ENCODE data around the gene IL1RN. TPM values are rescaled to one million over a fixed set of nuclear protein-coding genes. Genes with fewer than 3 reads are reported as not detected.
A peak's percentile ranks its signal among the peaks of the same experiment; 100 is the strongest.

IL1RN gene
- total and polyA plus RNA-seq, 2 of the 13 experiments (the other 11 are each of a cell fraction or from before 2014, with no cell fraction given), result 21.2 to 101 TPM

DNA sequence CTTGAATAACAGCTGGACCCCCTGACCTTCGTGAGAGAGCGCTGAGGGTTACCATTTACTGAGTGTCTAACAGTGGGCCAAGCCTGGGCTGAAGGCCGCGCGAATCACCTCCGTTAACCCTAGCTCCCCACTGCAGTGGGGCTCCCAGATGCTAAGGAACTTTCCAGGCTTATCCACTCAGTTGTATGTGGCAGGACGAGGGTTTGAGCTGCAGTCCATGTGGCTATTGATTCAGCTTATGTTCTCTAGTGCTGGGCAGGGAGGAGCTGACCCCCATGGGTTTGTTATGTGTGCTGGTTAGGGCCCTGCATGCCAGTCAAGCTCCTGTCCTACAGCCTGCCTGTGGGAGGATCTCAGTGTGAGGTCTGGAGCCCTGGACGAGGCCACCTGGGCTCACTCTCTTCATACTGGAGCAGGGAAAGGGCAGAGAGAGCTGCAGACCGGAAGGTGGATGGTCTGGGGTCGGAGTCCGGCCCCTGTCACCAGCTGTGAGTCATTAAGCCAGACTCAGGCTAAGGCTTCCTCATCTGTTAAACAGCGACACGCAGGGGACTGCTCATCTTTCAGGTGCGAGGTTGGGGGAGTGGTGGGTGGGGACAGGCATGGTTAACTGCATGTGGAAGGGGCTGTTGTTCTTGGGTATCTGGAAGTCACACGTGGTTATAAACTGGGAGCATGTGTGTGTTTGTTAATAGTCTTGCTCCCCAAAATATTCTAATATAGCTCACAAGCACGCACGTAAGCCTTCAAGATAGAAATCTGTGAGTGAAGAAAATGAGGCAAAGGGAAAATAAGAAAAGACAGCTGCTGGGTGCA, 52.9 kb downstream of the IL1RN start (continued):
- TF ChIP-seq, protein P1, sequence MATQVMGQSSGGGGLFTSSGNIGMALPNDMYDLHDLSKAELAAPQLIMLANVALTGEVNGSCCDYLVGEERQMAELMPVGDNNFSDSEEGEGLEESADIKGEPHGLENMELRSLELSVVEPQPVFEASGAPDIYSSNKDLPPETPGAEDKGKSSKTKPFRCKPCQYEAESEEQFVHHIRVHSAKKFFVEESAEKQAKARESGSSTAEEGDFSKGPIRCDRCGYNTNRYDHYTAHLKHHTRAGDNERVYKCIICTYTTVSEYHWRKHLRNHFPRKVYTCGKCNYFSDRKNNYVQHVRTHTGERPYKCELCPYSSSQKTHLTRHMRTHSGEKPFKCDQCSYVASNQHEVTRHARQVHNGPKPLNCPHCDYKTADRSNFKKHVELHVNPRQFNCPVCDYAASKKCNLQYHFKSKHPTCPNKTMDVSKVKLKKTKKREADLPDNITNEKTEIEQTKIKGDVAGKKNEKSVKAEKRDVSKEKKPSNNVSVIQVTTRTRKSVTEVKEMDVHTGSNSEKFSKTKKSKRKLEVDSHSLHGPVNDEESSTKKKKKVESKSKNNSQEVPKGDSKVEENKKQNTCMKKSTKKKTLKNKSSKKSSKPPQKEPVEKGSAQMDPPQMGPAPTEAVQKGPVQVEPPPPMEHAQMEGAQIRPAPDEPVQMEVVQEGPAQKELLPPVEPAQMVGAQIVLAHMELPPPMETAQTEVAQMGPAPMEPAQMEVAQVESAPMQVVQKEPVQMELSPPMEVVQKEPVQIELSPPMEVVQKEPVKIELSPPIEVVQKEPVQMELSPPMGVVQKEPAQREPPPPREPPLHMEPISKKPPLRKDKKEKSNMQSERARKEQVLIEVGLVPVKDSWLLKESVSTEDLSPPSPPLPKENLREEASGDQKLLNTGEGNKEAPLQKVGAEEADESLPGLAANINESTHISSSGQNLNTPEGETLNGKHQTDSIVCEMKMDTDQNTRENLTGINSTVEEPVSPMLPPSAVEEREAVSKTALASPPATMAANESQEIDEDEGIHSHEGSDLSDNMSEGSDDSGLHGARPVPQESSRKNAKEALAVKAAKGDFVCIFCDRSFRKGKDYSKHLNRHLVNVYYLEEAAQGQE (IDR thresholded peaks at IDR 0.05; ENCODE audit: borderline replicate concordance in 1 of 2, low read depth in 1 of 2, low read length in 2 of 2), result peak in 1 of 2 experiments; percentile 43; a peak in 1 of 4 replicates
- no peak for TF ChIP-seq ETV6 (CRISPR knock-in tag; conservative IDR thresholded peaks at IDR 0.05)
- TF ChIP-seq KDM3A (CRISPR knock-in tag; IDR thresholded peaks at IDR 0.05; ENCODE audit: low read depth), result 0 out of 2 replicates have a peak, but pooled peaks have one; percentile 39
- TF ChIP-seq FOXJ3 (CRISPR knock-in tag; IDR thresholded peaks at IDR 0.05; ENCODE audit: borderline replicate concordance), result no peak
- TF ChIP-seq SNAPC2 (CRISPR knock-in tag; IDR thresholded peaks at IDR 0.05), result 0 out of 2 replicates have a peak, but pooled peaks have one; percentile 21
- TF ChIP-seq ZNF713 (CRISPR knock-in tag; IDR thresholded peaks at IDR 0.05), result no peak; the same call in 1 of the 2 replicates
- TF ChIP-seq NBN (conservative IDR thresholded peaks at IDR 0.05), result no peak
- TF ChIP-seq HNRNPLL (IDR thresholded peaks at IDR 0.05; ENCODE audit: low read depth, low read length, poor library complexity, severe bottlenecking), result no peak
- TF ChIP-seq, protein P2, sequence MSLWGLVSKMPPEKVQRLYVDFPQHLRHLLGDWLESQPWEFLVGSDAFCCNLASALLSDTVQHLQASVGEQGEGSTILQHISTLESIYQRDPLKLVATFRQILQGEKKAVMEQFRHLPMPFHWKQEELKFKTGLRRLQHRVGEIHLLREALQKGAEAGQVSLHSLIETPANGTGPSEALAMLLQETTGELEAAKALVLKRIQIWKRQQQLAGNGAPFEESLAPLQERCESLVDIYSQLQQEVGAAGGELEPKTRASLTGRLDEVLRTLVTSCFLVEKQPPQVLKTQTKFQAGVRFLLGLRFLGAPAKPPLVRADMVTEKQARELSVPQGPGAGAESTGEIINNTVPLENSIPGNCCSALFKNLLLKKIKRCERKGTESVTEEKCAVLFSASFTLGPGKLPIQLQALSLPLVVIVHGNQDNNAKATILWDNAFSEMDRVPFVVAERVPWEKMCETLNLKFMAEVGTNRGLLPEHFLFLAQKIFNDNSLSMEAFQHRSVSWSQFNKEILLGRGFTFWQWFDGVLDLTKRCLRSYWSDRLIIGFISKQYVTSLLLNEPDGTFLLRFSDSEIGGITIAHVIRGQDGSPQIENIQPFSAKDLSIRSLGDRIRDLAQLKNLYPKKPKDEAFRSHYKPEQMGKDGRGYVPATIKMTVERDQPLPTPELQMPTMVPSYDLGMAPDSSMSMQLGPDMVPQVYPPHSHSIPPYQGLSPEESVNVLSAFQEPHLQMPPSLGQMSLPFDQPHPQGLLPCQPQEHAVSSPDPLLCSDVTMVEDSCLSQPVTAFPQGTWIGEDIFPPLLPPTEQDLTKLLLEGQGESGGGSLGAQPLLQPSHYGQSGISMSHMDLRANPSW (CRISPR knock-in tag; IDR thresholded peaks at IDR 0.05; ENCODE audit: borderline replicate concordance), result 0 out of 2 replicates have a peak, but pooled peaks have one; percentile 61
- TF ChIP-seq KDM6A (CRISPR knock-in tag; IDR thresholded peaks at IDR 0.05; ENCODE audit: low read depth), result peak; percentile 76; the same call in 1 of the 2 replicates
- TF ChIP-seq ZFY (CRISPR knock-in tag; IDR thresholded peaks at IDR 0.05), result no peak; the same call in 1 of the 2 replicates
- peak; percentile 59 for TF ChIP-seq MYC (CRISPR knock-in tag; IDR thresholded peaks at IDR 0.05; ENCODE audit: borderline replicate concordance)
- 0 out of 2 replicates have a peak, but pooled peaks have one; percentile 48 for TF ChIP-seq ZNF746 (CRISPR knock-in tag; IDR thresholded peaks at IDR 0.05)
- no peak for TF ChIP-seq MTF2 (CRISPR knock-in tag; IDR thresholded peaks at IDR 0.05; ENCODE audit: borderline replicate concordance)
- TF ChIP-seq, protein P3, sequence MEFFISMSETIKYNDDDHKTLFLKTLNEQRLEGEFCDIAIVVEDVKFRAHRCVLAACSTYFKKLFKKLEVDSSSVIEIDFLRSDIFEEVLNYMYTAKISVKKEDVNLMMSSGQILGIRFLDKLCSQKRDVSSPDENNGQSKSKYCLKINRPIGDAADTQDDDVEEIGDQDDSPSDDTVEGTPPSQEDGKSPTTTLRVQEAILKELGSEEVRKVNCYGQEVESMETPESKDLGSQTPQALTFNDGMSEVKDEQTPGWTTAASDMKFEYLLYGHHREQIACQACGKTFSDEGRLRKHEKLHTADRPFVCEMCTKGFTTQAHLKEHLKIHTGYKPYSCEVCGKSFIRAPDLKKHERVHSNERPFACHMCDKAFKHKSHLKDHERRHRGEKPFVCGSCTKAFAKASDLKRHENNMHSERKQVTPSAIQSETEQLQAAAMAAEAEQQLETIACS (CRISPR knock-in tag; IDR thresholded peaks at IDR 0.05), result no peak
- peak; percentile 62 for TF ChIP-seq TEAD3 (CRISPR knock-in tag; optimal IDR thresholded peaks at IDR 0.05; ENCODE audit: borderline replicate concordance)
- TF ChIP-seq ZNF724P (CRISPR knock-in tag; IDR thresholded peaks at IDR 0.05; ENCODE audit: borderline replicate concordance), result no peak
- TF ChIP-seq SRY (CRISPR knock-in tag; IDR thresholded peaks at IDR 0.05), result peak; percentile 66
- peak; percentile 92 for TF ChIP-seq SAP130 (CRISPR knock-in tag; IDR thresholded peaks at IDR 0.05; ENCODE audit: low read depth)
- TF ChIP-seq ZNF670 (CRISPR knock-in tag; IDR thresholded peaks at IDR 0.05; ENCODE audit: borderline replicate concordance), result peak; percentile 65; the same call in 1 of the 2 replicates
